ENCODE results near the gene INF2. TPM values are rescaled to one million over a fixed set of nuclear protein-coding genes. Genes with fewer than 3 reads are reported as not detected.

Gene INF2
- total and polyA plus RNA-seq, 2 donors (not counting 3 experiments of a cell fraction or from before 2014, with no cell fraction given): 55.3 to 124 TPM

DNA sequence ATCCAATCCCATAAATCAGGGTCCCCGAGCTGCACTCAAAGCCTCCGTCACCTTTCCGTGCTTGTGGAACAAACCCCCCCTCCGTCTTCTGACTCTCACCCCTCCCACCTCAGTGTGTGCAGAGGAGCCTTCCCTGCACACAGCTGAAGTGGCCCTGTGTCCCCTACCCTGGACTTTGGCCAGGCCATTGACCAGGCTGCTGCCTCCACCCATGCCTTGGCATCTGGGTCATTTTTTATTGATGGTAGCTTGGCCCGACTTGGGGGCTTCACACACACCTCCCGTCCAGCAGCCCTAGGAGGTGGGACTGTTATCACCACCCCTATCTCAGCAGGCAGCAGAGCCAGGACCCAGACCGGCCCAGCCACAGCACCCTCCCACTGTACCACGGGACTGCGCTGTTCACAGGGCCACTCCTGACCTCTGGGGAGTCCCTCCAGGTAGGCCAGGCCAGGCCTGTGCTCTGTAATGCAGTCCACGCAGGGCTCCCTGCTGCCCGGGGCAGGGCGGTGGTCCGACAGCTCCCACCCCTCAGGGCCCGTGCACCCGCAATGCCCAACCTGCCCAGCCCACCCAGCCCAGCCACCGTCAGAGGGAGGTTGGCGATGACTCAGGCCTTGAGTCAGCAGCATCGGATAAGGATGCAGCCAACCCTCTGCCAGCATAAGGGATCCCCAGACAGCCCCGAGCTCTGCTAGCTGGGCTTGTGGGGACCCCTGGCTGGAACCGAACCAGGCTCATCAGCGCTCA, 9.2 kb upstream of the INF2 start:
- H3K9me1 ChIP-seq (replicated peaks; ENCODE audit: control insufficient read depth, extremely low read depth, insufficient read depth, low read length): no peaks in the 10 kb centered on the region
- H2AFZ ChIP-seq (ENCODE audit: low read depth, low read length): peak overlapping the region; percentile 72
- H3K4me1 ChIP-seq (ENCODE audit: control insufficient read depth, extremely low read depth, insufficient read depth, low read length): peaks cover 40% of the 10 kb centered on the region
- TF ChIP-seq, protein P1, sequence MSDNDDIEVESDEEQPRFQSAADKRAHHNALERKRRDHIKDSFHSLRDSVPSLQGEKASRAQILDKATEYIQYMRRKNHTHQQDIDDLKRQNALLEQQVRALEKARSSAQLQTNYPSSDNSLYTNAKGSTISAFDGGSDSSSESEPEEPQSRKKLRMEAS (IDR thresholded peaks at IDR 0.05; ENCODE audit: insufficient read depth, insufficient read length): no peak
- peak; percentile 39 for TF ChIP-seq POLR2AphosphoS5 (IDR thresholded peaks at IDR 0.05; ENCODE audit: insufficient read depth, low read depth, low read length)
- TF ChIP-seq FOS (IDR thresholded peaks at IDR 0.05; ENCODE audit: borderline replicate concordance, insufficient read depth, low read length): peak; percentile 79
- TF ChIP-seq POLR2A (IDR thresholded peaks at IDR 0.05; ENCODE audit: low read depth, low read length): no peak
- TF ChIP-seq, protein P2, sequence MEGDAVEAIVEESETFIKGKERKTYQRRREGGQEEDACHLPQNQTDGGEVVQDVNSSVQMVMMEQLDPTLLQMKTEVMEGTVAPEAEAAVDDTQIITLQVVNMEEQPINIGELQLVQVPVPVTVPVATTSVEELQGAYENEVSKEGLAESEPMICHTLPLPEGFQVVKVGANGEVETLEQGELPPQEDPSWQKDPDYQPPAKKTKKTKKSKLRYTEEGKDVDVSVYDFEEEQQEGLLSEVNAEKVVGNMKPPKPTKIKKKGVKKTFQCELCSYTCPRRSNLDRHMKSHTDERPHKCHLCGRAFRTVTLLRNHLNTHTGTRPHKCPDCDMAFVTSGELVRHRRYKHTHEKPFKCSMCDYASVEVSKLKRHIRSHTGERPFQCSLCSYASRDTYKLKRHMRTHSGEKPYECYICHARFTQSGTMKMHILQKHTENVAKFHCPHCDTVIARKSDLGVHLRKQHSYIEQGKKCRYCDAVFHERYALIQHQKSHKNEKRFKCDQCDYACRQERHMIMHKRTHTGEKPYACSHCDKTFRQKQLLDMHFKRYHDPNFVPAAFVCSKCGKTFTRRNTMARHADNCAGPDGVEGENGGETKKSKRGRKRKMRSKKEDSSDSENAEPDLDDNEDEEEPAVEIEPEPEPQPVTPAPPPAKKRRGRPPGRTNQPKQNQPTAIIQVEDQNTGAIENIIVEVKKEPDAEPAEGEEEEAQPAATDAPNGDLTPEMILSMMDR (IDR thresholded peaks at IDR 0.05; ENCODE audit: extremely low read depth in 1 of 2, insufficient read depth in 1 of 2, low read depth in 1 of 2, low read length in 2 of 2): no peak
- H3K4me2 ChIP-seq (ENCODE audit: insufficient read depth, low read length): peak overlapping the region; percentile 31
- CTCF ChIA-PET: interaction anchor here (0.6 to 3.7 kb wide), 10 partner anchors 7 to 88 kb away, joined by 3 to 20 read pairs (median 6); partner anchors contain the start of gene INF2
- H3K79me2 ChIP-seq (ENCODE audit: control insufficient read depth, insufficient read depth, low read length): no peaks in the 10 kb centered on the region
- no peak for FAIRE-seq
- intact Hi-C loops (cut with micrococcal nuclease): no loop called here
- dilution Hi-C loops (cut with MboI; ENCODE audit: extremely low pct_ligation_motif_present, low sequenced_read_pairs): no loop called here
- H3K27me3 ChIP-seq (ENCODE audit: control insufficient read depth in 2 of 2, insufficient read depth in 2 of 2, low read length in 2 of 2): no peaks in the 10 kb centered on the region
- no peaks in the 10 kb centered on the region for H4K20me1 ChIP-seq (replicated peaks; ENCODE audit: control insufficient read depth, extremely low read depth, insufficient read depth, low read length)
- peak overlapping the region; percentile 93 for H3K27ac ChIP-seq (ENCODE audit: insufficient read depth, low read depth, low read length)
- H3K9ac ChIP-seq (replicated peaks; ENCODE audit: extremely low read depth, insufficient read depth, low read length): peak overlapping the region; percentile 62
- no peaks in the 10 kb centered on the region for H3K9me3 ChIP-seq (replicated peaks; ENCODE audit: control insufficient read depth, insufficient read depth, low read length)
- no peaks in the 10 kb centered on the region for H3K36me3 ChIP-seq (ENCODE audit: control insufficient read depth in 2 of 2, extremely low read depth in 1 of 2, insufficient read depth in 2 of 2, low read length in 2 of 2)
- BruUV-seq (replicated peaks): no TSS peak
- POLR2A ChIA-PET: interaction anchor here (1.1 kb wide), 1 partner anchor 72 kb away, joined by 4 read pairs; the partner anchor contains the start of gene SIVA1
- peak; percentile 67 for DNase-seq (ENCODE audit: low read depth, low spot score)
- H3K4me3 ChIP-seq (replicated peaks in 1 of 3; ENCODE audit: insufficient read depth in 1 of 3, low read depth in 1 of 3, low read length in 3 of 3): no peak overlapping the region

Measured in endothelial cell of umbilical vein (primary cell).